GM12875 (cell line): ENCODE results near the gene RSPH3.

Experiments used
- H3K4me3 ChIP-seq: one replicate; pipeline ENCODE4 v1.5.1; 2011; ENCODE audit warnings: low read depth, low read length, control low read depth
- CTCF ChIP-seq: IDR thresholded peaks from 2 replicates; pipeline ENCODE4 v1.5.1; 2011; ENCODE audit warnings: low read depth, mild to moderate bottlenecking, control low read depth, inconsistent platforms, low read length, moderate library complexity, borderline replicate concordance; ENCODE audit not compliant: insufficient read depth

The RSPH3 gene

GRCh38 chr6:158970640-158971275 is 29.2 kb downstream of the RSPH3 start:
- no peak overlapping the region for H3K4me3 ChIP-seq
- TF ChIP-seq CTCF = no peak

- H3K4me3 ChIP-seq = no peak overlapping the region
- no peak for TF ChIP-seq CTCF
These were observed 30.9 kb downstream of the RSPH3 start for GRCh38 chr6:158969148-158969547.

- no peak for TF ChIP-seq CTCF
- no peak overlapping the region for H3K4me3 ChIP-seq
These were observed 36.8 kb downstream of the RSPH3 start for GRCh38 chr6:158963020-158963808.

GRCh38 chr6:158962371-158962770 is 37.6 kb downstream of the RSPH3 start:
- TF ChIP-seq CTCF = no peak
- H3K4me3 ChIP-seq = no peak overlapping the region

- TF ChIP-seq CTCF = no peak
- H3K4me3 ChIP-seq = no peak overlapping the region
These were observed 40.0 kb downstream of the RSPH3 start for GRCh38 chr6:158960026-158960425.

- no peak overlapping the region for H3K4me3 ChIP-seq
- TF ChIP-seq CTCF = no peak
These were observed 40.5 kb downstream of the RSPH3 start for GRCh38 chr6:158959552-158959951.
